Measurements from ENCODE around the gene ATP2B2.

ATP2B2 gene

DNA sequence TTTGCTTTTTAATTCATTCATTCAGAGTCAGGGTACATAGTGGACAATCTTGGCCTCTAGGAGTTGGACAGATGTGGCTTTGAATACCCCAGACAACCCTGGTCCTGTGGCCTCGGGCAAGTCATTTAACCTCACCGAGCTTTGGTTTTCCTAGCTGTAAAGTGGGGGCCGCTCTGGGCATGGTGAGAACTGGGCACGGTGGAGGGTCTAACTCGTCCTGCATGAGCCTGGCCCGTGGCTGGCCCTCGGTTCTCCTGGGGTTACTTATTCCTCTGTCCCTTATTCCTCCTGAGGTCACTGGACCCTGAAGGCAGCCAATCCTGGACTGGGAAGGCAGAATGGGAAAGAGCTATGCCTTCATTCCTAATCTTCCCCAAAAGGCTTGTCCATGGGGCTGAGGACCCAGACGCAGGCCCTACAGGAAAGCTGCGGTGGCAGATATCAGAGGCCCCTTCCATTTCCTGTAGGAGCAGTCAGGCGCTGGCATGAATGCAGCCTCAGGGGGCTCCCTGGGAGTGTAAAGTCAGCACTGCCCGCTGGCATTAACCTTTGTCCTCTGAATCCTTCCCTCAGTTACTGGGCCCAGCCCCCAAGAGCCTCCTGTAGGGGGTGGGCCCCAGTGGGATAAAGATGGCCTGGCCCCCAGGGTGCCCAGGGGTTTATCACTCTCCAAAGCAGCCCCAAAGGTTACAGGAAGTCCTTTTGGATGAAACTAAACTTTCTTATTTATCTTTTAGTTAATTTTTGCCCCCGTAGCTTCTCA is 166.6 kb downstream of the ATP2B2 start:
- no peak for DNase-seq

DNA sequence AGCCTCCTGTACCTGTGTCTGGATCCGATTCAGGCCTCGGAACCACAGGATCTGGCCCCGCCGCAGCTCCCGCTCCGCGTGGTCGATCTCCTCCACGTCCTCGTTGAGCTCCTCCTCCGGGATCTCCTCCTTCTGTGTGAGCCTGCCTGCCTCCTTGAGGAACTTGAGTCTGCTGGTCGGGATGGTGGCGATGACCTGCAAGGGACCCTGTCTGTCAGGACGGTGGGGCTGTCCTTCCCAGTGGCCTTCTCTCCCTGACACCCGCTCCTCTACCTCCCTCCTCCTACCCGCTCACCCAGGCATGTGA is 167.3 kb downstream of the ATP2B2 start:
- no peak for DNase-seq

GRCh38 chr3:10337323-10338163 is 167.8 kb downstream of the ATP2B2 start:
- DNase-seq, result no peak

GRCh38 chr3:10336761-10337160 is 168.6 kb downstream of the ATP2B2 start:
- no peak for DNase-seq

DNA sequence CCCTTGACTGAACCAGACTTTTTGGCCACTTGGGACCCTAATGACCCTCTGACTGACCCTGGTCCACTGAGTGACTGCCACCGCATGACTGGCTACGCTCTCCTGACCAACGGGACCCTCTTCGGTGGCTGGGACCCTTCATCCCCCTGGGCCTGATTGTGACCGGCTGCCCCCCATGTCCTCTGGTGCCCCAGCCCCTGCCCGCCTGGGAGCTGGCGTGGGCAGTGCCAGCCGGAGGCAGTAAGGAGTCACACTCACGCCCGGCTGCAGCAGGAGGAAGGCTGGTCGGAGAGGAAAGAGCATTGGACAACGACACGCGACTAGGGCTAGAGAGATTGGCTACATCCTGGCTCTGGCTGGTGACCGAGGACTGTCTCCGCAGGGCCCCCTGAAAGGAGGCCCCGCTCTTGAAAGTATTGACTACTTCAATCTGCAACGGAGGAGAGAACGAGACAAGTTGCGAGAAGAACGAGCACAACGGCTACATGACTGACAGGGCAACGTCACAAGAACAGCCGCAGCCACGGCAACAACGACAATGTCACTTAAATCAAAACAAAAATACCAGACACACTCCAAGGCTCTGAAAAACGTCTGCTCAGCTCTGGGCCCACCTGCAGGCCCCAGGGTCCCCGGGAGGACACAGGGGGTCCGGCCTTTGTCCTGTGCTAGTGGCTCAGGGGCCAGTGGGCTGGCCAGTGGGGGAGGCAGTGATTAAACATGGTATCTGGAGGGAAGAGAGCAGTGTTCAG is 169.3 kb downstream of the ATP2B2 start:
- no peak for DNase-seq

DNA sequence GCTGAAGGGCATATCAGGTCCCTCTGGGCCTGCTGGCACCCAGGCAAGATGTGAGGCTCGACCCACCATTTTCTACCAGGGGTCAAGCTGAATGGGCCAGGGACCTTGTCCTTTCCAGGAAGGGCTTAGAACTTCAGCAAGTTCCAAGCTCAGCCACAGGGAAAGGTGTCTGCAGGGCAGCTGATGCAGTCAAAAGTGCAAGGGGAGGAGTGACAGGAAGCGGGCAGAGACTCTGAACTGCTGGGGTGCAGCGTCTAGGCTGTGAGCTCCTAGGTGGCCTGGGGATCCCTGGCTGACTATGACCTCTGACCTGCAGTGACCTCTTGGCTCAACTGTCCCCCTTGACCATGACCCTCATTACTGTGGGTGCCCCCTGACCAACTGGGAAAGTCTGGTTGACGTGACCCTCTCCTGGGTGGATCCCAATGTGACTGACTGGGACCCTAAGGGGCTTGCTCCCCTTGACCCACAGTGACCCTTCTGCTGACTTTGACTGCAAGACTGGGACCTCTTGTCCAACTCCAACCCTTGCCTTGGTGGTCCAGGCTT is 170.1 kb downstream of the ATP2B2 start:
- DNase-seq, result no peak

DNA sequence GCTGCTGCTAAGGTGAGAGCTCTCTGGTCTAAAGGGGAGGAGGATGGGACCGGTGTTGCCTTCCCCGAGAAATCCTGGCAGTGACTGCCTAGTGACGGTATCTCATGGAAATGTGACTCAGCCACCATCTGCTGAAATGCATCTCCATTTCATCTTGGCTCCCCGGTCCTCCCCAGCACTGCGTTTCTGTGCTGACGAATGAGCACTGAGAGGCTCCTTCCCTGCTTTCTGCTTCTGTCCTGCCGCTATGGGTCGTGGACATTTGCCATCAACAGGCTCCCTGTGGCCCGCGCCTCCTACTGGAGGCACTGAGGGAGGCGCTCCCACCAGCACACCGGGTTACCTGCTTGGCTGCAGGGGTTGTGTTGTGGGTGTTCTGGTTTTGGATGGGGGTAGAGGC is 170.9 kb downstream of the ATP2B2 start:
- DNase-seq, result no peak

GRCh38 chr3:10334042-10334441 is 171.3 kb downstream of the ATP2B2 start:
- DNase-seq, result no peak

- no peak for DNase-seq
These were observed 172.1 kb downstream of the ATP2B2 start for GRCh38 chr3:10333349-10333650.

DNA sequence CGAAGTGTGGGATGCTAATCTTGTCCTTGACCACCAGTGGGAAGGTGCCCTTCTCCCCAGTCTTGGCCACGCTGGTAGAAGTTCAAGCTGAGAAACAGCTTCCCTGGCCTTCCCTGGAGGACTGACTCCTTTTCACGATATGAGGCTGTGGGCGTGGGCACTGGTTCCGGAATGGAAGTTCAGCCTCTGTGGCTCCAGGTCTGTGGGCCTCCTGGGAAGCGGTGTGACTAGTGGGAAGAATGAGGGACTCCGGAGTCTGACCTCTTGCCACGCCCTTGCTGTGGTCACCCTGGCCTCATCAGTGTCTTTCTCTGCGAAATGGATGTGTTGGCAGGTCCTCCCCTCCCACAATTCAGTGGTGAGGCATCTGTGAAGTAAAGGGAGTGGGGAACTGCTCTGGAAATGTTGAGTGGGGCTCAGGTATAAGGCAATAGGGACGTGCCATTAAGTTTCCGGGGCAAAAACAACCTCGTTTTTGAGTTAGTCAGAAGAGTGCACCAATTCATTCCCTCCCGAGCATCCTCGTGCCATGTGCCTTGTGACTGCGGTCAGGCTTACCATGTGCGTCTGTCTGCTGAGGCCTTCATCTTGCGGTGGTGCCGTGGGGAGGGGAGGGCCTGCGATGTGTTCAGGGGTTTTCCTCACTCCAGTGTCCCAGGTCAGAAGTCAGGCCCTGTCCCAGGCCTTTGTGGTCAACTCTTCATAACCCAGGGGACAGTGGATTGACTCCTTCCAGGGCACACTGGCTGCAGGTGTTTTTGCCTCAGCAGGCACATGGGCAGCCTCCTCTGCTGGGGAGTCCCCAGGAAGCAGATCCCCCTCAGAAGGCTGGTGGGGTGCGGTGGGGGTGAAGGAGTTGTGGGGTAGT is 172.7 kb downstream of the ATP2B2 start:
- DNase-seq, result no peak

DNA sequence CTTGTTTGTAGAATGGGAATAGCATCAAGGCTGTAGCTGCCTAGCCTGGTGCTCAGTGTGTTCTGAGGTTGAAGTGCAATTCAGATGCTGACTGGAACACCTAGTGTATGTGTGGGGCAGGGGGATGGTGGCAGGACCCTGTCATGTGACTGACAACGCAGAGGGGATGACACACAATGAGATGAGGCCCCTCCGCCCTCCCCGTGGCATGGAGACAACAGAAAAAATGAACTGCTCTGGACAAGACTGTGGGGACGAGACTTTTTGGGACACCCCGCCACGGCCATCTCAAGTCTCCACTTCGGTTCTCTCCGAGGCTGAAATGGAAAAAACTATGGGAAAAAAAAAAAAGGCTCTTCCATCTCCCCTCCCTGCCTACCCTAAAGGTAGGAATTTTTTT is 174.1 kb downstream of the ATP2B2 start:
- DNase-seq, result no peak

GRCh38 chr3:10330319-10330718 is 175.1 kb downstream of the ATP2B2 start:
- DNase-seq, result no peak

GRCh38 chr3:10329495-10330015 is 175.8 kb downstream of the ATP2B2 start:
- no peak for DNase-seq

DNA sequence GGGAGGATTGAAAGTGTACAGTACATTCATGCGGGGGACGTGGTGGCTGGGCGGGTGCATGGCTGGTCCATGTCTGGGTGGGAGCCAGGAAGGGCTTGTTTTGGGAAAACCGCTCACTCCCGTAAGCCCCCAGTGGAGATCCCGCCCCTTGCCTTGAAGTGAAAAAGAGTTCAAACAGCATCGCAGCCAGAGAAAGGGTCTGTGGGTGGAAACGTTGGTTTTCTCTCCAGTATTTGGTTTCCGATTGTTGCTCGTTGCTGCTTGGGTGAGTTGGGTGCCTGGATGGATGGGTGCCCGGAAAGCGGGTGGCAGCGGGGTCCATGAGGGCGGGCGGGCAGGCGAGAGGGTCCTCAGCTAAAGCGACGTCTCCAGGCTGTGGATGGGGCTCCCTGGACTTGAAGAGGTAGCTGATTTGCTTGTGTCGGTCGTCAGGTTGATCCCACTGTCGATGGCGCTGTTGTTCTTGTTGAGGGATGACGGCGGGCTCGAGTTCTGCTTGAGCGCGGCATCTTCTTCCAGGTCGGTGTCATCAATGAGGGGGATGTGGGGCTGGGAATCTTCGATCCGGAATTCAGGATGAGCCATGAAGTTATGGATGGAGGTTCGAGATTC is 176.8 kb downstream of the ATP2B2 start:
- no peak for DNase-seq

DNA sequence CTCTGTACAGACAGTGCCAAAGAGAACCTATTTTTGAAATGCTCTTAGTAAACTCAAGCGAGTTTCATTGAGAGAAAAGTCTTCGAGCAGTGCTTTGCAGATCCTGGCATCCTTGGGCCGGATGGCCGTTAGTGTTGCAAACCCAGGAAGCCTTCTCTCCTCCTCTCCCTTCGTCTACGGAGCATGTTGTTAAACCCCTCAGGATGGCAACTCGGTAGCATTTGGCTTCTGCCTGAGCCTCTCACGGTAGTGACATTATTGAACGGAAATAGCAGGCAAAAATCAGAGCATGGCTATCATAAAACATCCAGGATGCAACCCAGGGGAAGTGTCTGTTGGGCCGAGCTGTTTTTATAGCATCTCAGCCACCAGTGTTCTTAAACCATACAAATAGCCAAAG is 177.8 kb downstream of the ATP2B2 start:
- no peak for DNase-seq

DNA sequence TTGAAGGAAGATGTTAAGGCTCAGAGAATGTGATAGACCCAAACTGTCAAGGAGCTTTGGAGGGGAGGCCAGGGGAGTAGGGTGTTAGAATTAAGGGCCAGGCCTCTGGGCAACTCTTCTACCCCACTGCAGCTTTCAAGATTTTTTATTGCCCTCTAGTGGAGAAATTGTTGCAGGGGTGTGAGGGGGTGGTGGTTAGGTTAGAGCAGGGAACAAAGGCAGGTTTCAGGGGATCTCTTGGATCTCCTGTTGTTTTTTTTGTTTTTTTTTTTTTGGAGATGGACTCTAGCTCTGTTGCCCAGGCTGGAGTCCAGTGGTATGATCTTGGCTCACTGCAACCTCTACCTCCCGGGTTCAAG is 183.1 kb downstream of the ATP2B2 start:
- DNase-seq, result no peak

DNA sequence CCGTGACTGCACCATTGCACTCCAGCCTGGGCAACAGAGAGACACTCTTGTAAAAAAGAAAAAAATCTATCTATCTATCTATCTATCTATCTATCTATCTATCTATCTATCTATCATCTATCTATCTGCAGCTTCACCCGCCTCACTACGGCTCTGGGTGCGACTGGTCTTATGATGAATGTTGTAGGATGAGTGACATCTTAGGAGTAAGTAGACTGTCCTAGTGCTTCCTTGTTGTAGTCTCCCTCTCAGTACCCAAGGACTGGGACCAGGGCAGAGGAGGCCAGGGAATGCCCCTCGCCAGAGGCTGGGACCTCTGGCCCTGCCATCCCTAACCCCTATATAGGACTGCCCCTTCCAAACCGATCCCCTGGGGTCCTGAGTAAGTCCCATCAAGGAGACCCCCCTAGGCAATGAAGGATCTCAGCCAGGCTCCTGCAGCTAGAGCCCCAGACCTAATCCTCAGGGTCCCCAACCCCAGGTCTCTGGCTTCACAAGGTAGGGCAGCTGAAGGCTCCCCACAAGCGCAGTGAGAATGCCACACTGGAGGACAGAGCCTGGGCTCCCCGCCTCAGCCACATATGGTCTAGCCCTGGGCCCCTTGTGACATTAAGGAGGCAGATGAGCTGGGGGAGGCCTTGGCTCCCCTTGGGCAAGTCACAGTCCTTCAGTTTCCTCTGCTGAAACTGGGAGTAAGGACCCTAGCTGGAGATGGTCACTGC is 183.6 kb downstream of the ATP2B2 start:
- no peak for DNase-seq

GRCh38 chr3:10320320-10320677 is 185.1 kb downstream of the ATP2B2 start:
- DNase-seq, result no peak

DNA sequence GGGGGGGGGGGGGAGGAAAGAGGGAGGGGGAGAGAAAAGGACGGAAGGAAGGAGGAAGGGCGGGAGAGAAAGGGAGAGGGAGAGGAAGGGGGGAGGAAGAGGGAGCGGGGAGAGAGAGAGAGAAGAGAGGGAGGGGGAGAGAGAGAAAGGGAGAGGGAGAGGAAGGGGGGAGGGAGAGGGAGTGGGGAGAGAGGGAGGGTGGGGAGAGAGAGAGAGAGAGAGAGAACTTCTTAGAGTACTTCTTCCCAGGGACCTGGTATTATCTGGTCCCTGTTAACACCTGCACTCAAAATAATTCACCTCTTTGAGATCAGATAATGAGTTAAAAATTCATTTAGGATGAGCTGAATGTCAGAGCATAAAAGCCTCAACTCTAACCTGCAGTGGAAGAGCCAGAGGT is 185.6 kb downstream of the ATP2B2 start:
- DNase-seq, result no peak

DNA sequence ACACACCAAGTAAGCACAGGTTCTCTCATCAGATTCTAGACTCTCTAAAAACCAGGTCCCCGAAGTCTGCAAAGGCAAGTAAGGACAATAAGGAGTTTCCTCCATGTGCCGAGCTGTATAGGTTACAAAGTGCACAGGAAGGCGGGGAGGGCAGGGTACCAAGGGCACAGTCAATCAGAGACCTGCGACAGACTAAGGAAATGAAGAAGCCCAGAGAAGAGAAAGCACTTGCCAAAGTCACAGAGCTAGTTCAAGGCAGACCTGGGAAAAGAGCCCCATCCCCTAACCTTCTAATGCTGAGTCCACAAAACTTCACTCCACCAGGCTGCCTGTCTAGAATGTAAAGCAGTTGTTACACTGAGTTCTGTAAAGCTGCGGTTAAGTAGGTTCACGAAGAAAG is 186.1 kb downstream of the ATP2B2 start:
- no peak for DNase-seq

- no peak for DNase-seq
These were observed 187.4 kb downstream of the ATP2B2 start for GRCh38 chr3:10317961-10318350.
